ENCODE results near the gene NLGN2. TPM values are rescaled to one million over a fixed set of nuclear protein-coding genes. Genes with fewer than 3 reads are reported as not detected.

NLGN2 gene
- total and polyA plus RNA-seq, 2 donors (not counting 1 experiment from before 2014, with no cell fraction given), result 0.52 to 3.4 TPM

- H3K27me3 ChIP-seq (replicated peaks in 1 of 4; ENCODE audit: control extremely low read depth in 1 of 4, control insufficient read depth in 3 of 4, insufficient read depth in 4 of 4, low read length in 3 of 4), result peaks cover 0 to 4% (median 0%) of the 10 kb centered on the region in 4 experiments
- H3K27ac Mint-ChIP-seq, result no peak overlapping the region
These were observed 37.8 kb upstream of the NLGN2 start for GRCh38 chr17:7369825-7370224.

GRCh38 chr17:7370853-7371252 lies 36.8 kb upstream of the NLGN2 start:
- Mint-ChIP-seq H3K9me3 (ENCODE audit: insufficient read depth) (no peaks in the 10 kb centered on the region), H3K4me1 (no peaks in the 10 kb centered on the region), H3K27me3 (peaks cover 3% of the 10 kb centered on the region), H3K27ac (no peak overlapping the region), H3K4me3 (no peak overlapping the region)
- Histone ChIP-seq H3K27me3 (replicated peaks in 1 of 4; ENCODE audit: control extremely low read depth in 1 of 4, control insufficient read depth in 3 of 4, insufficient read depth in 4 of 4, low read length in 3 of 4) (peaks cover 0 to 4% (median 0%) of the 10 kb centered on the region in 4 experiments), H3K36me3 (replicated peaks in 1 of 2; ENCODE audit: control extremely low read depth in 1 of 2, control insufficient read depth in 1 of 2, extremely low read depth in 1 of 2, insufficient read depth in 2 of 2, low read length in 1 of 2) (no peaks in the 10 kb centered on the region), H3K4me1 (ENCODE audit: control insufficient read depth in 2 of 2, insufficient read depth in 2 of 2, low read length in 2 of 2) (no peaks in the 10 kb centered on the region), H2AFZ (ENCODE audit: insufficient read depth, low read depth, low read length, poor library complexity, severe bottlenecking) (no peak overlapping the region), H3K27ac (ENCODE audit: low read length in 2 of 2) (no peak overlapping the region), H3K4me3 (ENCODE audit: control extremely low read depth in 1 of 5, extremely low read depth in 1 of 5, insufficient read depth in 1 of 5, low read depth in 2 of 5, low read length in 4 of 5) (no peak overlapping the region), H3K9me3 (ENCODE audit: control extremely low read depth in 1 of 3, control insufficient read depth in 2 of 3, insufficient read depth in 1 of 3, low read length in 2 of 3) (no peaks in the 10 kb centered on the region), H3K79me2 (ENCODE audit: control insufficient read depth, insufficient read depth, low read length) (no peaks in the 10 kb centered on the region), H3K4me2 (replicated peaks; ENCODE audit: low read depth, low read length, poor library complexity, severe bottlenecking) (no peak overlapping the region), H3K9ac (ENCODE audit: low read length) (no peak overlapping the region), H4K20me1 (ENCODE audit: control insufficient read depth, insufficient read depth, low read length, poor library complexity, severe bottlenecking) (no peaks in the 10 kb centered on the region)
- CTCF ChIA-PET, result interaction anchor here (1.0 to 1.4 kb wide), 3 partner anchors 15 to 74 kb away, joined by 3 to 6 read pairs (median 3); partner anchors contain the start of genes CHRNB1 and FGF11
- intact Hi-C loops (cut with micrococcal nuclease), result no loop called here
- no peak for TF ChIP-seq EZH2 (IDR thresholded peaks at IDR 0.05; ENCODE audit: borderline replicate concordance, insufficient read depth, low read depth, low read length, poor library complexity, severe bottlenecking)
- TF ChIP-seq CTCF (IDR thresholded peaks at IDR 0.05), result no peak
- POLR2A ChIA-PET, result interaction anchor here (0.6 kb wide), 1 partner anchor 19 kb away, joined by 3 read pairs; no protein-coding TSS in a partner anchor
- WGBS (ENCODE audit: insufficient coverage), result 90% methylated on average over 2 of the region's 4 CpGs
- DNase-seq (no peak), ATAC-seq (ENCODE audit: low read depth) (no peak)

More at GRCh38 chr17:7369825-7370224, 37.8 kb upstream of the NLGN2 start:
- H2AFZ ChIP-seq (ENCODE audit: insufficient read depth, low read depth, low read length, poor library complexity, severe bottlenecking), result no peak overlapping the region
- intact Hi-C loops (cut with micrococcal nuclease), result no loop called here
- no peaks in the 10 kb centered on the region for H3K9me3 ChIP-seq (ENCODE audit: control extremely low read depth in 1 of 3, control insufficient read depth in 2 of 3, insufficient read depth in 1 of 3, low read length in 2 of 3)
- H3K27ac ChIP-seq (ENCODE audit: low read length in 2 of 2), result no peak overlapping the region
- H3K4me3 Mint-ChIP-seq, result no peak overlapping the region
- H3K9ac ChIP-seq (ENCODE audit: low read length), result no peak overlapping the region
- no peak for DNase-seq
- H3K4me1 Mint-ChIP-seq, result no peaks in the 10 kb centered on the region
- POLR2A ChIA-PET, result no interaction called here
- H3K36me3 ChIP-seq (replicated peaks in 1 of 2; ENCODE audit: control extremely low read depth in 1 of 2, control insufficient read depth in 1 of 2, extremely low read depth in 1 of 2, insufficient read depth in 2 of 2, low read length in 1 of 2), result no peaks in the 10 kb centered on the region
- no peaks in the 10 kb centered on the region for H3K4me1 ChIP-seq (ENCODE audit: control insufficient read depth in 2 of 2, insufficient read depth in 2 of 2, low read length in 2 of 2)
- no peak overlapping the region for H3K4me3 ChIP-seq (ENCODE audit: control extremely low read depth in 1 of 5, extremely low read depth in 1 of 5, insufficient read depth in 1 of 5, low read depth in 2 of 5, low read length in 4 of 5)
- peaks cover 3% of the 10 kb centered on the region for H3K27me3 Mint-ChIP-seq
- H4K20me1 ChIP-seq (ENCODE audit: control insufficient read depth, insufficient read depth, low read length, poor library complexity, severe bottlenecking), result no peaks in the 10 kb centered on the region
- H3K9me3 Mint-ChIP-seq (ENCODE audit: insufficient read depth), result no peaks in the 10 kb centered on the region
- TF ChIP-seq EZH2 (IDR thresholded peaks at IDR 0.05; ENCODE audit: borderline replicate concordance, insufficient read depth, low read depth, low read length, poor library complexity, severe bottlenecking) (no peak), CTCF (IDR thresholded peaks at IDR 0.05) (no peak)
- ATAC-seq (ENCODE audit: low read depth), result no peak
- 96% methylated on average over 5 of the region's 5 CpGs for WGBS (ENCODE audit: insufficient coverage)
- CTCF ChIA-PET, result interaction anchor here (1.0 to 1.4 kb wide), 2 partner anchors 69 to 75 kb away, joined by 3 read pairs; partner anchors contain the start of genes CHRNB1 and FGF11
- H3K4me2 ChIP-seq (replicated peaks; ENCODE audit: low read depth, low read length, poor library complexity, severe bottlenecking), result no peak overlapping the region
- no peaks in the 10 kb centered on the region for H3K79me2 ChIP-seq (ENCODE audit: control insufficient read depth, insufficient read depth, low read length)
